ENCODE data around the gene ADGRB3.

ADGRB3 gene

DNA sequence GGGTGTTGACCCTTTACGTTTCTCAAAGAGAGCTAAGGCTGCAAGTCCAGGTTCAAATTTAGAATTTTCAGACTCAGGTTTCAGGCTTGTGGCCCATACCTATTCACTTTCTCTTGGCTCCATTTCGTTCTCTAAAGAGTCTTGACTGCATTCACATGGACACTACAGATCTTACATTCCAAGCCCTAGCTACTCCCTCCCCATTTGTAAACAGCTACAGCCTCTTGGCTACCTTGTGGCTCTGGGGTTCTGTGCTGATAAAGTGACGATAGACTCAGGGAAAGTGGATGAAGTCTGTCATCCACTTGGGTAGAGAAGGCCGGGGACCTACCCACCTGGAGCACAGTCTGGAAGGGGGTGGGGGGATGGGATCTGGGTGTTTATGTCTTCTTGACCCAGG, 658.4 kb downstream of the ADGRB3 start:
- Histone ChIP-seq H3K36me3 (peaks cover 4% of the 10 kb centered on the region; the same call in 1 of the 2 replicates), H3K27me3 (ENCODE audit: insufficient read depth, low read depth, severe bottlenecking) (no peaks in the 10 kb centered on the region), H3K9me3 (ENCODE audit: severe bottlenecking) (no peaks in the 10 kb centered on the region), H3K27ac (no peak overlapping the region), H3K4me3 (ENCODE audit: low read depth, low read length) (no peak overlapping the region)
- DNase-seq, result no peak
- TF ChIP-seq, protein P1, sequence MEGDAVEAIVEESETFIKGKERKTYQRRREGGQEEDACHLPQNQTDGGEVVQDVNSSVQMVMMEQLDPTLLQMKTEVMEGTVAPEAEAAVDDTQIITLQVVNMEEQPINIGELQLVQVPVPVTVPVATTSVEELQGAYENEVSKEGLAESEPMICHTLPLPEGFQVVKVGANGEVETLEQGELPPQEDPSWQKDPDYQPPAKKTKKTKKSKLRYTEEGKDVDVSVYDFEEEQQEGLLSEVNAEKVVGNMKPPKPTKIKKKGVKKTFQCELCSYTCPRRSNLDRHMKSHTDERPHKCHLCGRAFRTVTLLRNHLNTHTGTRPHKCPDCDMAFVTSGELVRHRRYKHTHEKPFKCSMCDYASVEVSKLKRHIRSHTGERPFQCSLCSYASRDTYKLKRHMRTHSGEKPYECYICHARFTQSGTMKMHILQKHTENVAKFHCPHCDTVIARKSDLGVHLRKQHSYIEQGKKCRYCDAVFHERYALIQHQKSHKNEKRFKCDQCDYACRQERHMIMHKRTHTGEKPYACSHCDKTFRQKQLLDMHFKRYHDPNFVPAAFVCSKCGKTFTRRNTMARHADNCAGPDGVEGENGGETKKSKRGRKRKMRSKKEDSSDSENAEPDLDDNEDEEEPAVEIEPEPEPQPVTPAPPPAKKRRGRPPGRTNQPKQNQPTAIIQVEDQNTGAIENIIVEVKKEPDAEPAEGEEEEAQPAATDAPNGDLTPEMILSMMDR (IDR thresholded peaks at IDR 0.05; ENCODE audit: low read depth, low read length), result no peak

DNA sequence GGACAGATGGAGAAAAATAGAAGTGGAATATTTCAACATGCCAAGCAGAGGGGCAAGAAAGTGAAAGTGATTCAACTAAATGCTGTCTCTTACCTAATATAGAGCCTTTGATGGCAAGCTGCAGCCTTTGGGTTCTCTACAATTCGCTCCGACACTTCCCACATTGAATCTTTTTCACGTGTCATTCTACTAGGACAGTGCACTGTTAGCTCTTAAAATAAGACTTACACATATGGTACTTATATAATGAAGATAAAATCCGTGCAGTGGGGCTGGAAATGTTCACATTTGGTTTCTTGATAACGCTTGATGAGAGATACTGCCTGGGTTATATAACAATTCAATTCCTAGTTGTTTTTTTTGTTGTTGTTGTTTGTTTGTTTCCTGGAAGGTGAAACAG, 659.3 kb downstream of the ADGRB3 start:
- H3K36me3 ChIP-seq, result 0 out of 2 replicates have a peak, but pooled peaks cover under 1% of the 10 kb centered on the region
- H3K9me3 ChIP-seq (ENCODE audit: severe bottlenecking), result no peaks in the 10 kb centered on the region
- TF ChIP-seq, protein P1 (IDR thresholded peaks at IDR 0.05; ENCODE audit: low read depth, low read length), result no peak
- H3K27ac ChIP-seq, result no peak overlapping the region
- no peak overlapping the region for H3K4me3 ChIP-seq (ENCODE audit: low read depth, low read length)
- no peak for DNase-seq
- no peaks in the 10 kb centered on the region for H3K27me3 ChIP-seq (ENCODE audit: insufficient read depth, low read depth, severe bottlenecking)

DNA sequence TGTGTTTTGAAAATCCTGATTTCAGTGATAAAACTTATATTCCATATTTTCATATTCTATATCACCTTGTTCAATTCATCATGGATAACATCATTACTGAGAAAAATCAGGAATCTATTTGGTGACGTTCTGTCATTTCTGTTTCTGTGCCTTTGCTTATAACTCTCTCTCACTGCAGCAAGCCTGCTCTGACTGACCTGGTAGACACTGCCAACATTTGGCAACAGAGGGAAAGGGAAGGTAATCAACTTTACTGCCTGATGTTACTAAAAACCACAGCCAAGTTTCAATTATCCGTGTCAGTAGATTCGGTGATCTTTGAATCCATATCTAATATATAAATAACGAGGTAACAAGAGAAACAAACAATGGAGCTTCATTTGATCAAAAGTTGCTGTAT, 659.8 kb downstream of the ADGRB3 start:
- Histone ChIP-seq H3K27me3 (ENCODE audit: insufficient read depth, low read depth, severe bottlenecking) (no peaks in the 10 kb centered on the region), H3K9me3 (ENCODE audit: severe bottlenecking) (no peaks in the 10 kb centered on the region)
- no peak for DNase-seq

DNA sequence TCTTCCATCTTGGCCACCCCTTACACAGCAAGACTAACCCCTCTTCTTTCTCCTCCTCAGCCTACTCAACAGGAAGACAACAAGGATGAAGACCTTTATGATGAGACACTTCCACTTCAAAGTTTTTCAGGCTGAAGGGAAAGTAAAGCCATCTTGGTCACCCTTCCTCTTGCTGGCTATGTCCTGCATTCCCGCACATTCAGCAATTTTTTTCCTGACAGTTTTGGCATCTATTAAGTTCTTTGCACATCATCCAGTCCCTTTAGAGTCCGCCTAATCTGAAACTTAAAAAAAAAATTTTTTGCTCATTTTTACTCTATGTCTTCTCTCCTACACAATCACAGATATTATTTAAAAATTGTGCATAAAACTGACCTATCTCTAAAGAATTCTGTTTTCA, 668.3 kb downstream of the ADGRB3 start:
- Histone ChIP-seq H3K36me3 (no peaks in the 10 kb centered on the region), H3K9me3 (ENCODE audit: severe bottlenecking) (no peaks in the 10 kb centered on the region), H3K4me3 (ENCODE audit: low read depth, low read length) (no peak overlapping the region), H3K27ac (peak overlapping the region; percentile 90), H3K27me3 (ENCODE audit: insufficient read depth, low read depth, severe bottlenecking) (no peaks in the 10 kb centered on the region)
- TF ChIP-seq, protein P1 (IDR thresholded peaks at IDR 0.05; ENCODE audit: low read depth, low read length), result no peak
- no peak for DNase-seq

More for the DNA sequence above, 659.8 kb downstream of the ADGRB3 start:
- TF ChIP-seq, protein P1 (IDR thresholded peaks at IDR 0.05; ENCODE audit: low read depth, low read length), result no peak
- H3K4me3 ChIP-seq (ENCODE audit: low read depth, low read length), result no peak overlapping the region
- H3K27ac ChIP-seq, result no peak overlapping the region
- no peaks in the 10 kb centered on the region for H3K36me3 ChIP-seq

DNA sequence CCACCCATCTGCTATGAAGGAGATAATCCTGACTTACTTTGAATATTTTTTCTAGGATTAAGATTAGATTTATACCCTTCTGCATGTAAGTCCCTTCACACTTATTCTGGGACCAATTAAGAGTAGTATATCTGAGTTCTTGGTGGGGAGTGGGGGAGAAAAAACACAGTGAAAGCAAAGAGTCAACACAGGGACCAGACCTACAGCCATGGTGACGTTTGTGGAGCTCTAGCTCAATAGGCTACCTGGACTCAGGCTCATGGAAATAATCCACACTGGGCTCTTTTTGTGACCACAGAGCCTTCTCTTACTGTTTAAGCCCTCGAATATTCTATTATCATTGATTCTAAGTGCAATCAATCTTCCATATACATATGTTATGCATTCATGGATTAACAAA, 670.4 kb downstream of the ADGRB3 start:
- Histone ChIP-seq H3K27me3 (ENCODE audit: insufficient read depth, low read depth, severe bottlenecking) (no peaks in the 10 kb centered on the region), H3K4me3 (ENCODE audit: low read depth, low read length) (no peak overlapping the region), H3K36me3 (no peaks in the 10 kb centered on the region; the same call in 1 of the 2 replicates), H3K27ac (peak overlapping the region; percentile 90), H3K9me3 (ENCODE audit: severe bottlenecking) (no peaks in the 10 kb centered on the region)
- TF ChIP-seq, protein P1 (IDR thresholded peaks at IDR 0.05; ENCODE audit: low read depth, low read length), result no peak
- DNase-seq, result peak; percentile 77

DNA sequence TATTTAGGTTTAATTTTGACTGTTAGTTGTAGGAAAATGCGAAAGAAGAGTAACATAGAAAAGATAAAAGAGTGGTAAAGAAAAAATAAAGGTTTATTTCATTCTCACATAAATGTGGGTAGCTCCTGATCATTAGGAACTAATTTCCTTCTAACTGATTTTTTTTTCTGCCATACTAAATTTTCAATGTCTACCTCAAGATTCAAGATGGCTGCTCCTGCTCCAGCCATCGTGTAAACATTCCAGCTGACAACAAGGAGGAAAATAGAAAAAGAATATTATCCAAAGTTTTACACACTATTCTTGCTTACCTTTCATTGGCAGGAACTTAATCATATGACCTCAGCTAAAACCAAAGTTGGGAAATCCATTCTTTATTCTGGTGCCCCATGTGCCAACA, 673.5 kb downstream of the ADGRB3 start:
- Histone ChIP-seq H3K9me3 (ENCODE audit: severe bottlenecking) (no peaks in the 10 kb centered on the region), H3K36me3 (no peaks in the 10 kb centered on the region; the same call in 1 of the 2 replicates), H3K4me3 (ENCODE audit: low read depth, low read length) (no peak overlapping the region), H3K27ac (no peak overlapping the region), H3K27me3 (ENCODE audit: insufficient read depth, low read depth, severe bottlenecking) (no peaks in the 10 kb centered on the region)
- no peak for DNase-seq
- TF ChIP-seq, protein P1 (IDR thresholded peaks at IDR 0.05; ENCODE audit: low read depth, low read length), result no peak
